Glomerular visceral epithelial cell (primary cell): ENCODE measurements around the gene VPS11.
"Not testable (repeated sequence)": the region's sequence is repeated elsewhere in the genome, so short reads cannot be mapped to it uniquely, and the experiment has no call there.

Source experiments
- DNase-seq: peaks from one replicate; pipeline ENCODE4 v3.0.0-alpha.2; 2016; ENCODE audit errors: extremely low spot score

VPS11 gene

DNA sequence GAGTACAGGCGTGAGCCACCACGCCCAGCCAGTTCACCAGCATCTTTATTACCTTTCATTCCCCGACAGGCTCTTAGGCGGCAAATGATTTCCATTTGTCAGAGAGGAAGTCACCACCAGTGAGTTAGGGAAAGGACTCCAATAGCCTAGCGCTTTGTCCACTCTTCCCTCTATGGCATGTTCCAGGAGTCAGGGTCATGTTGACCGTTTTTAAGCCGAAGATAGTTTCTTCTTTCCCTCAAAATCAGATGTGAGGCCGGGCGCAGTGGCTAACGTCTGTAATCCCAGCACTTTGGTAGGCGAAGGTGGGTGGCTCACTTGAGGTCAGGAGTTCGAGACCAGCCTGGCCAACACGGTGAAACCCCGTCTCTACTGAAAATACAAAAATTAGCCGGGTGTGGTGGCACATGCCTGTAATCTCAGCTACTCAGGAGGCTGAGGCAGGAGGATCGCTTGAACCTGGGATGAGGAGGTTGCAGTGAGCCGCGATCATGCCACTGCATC lies 35.6 kb downstream of the VPS11 start:
- not testable (repeated sequence) for DNase-seq

DNA sequence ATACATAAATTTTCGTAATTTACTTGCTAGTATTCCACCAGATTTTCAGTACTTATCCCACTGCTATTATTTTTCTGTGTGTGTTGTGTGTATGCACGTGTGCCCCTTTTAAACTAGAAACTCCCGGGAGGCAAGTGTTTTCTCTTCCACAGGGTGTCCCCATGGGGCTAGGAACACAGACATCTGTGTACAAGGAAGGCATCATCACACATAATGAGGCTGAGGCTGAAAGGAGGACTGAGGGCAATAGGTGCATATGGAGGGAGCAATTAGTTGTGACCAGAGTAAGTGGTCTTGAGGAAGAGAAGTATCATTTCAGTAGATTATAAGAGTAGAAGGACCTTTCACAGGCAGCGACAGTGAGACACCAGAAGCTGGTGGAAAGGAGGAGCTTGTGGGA lies 36.2 kb downstream of the VPS11 start:
- DNase-seq = no peak

DNA sequence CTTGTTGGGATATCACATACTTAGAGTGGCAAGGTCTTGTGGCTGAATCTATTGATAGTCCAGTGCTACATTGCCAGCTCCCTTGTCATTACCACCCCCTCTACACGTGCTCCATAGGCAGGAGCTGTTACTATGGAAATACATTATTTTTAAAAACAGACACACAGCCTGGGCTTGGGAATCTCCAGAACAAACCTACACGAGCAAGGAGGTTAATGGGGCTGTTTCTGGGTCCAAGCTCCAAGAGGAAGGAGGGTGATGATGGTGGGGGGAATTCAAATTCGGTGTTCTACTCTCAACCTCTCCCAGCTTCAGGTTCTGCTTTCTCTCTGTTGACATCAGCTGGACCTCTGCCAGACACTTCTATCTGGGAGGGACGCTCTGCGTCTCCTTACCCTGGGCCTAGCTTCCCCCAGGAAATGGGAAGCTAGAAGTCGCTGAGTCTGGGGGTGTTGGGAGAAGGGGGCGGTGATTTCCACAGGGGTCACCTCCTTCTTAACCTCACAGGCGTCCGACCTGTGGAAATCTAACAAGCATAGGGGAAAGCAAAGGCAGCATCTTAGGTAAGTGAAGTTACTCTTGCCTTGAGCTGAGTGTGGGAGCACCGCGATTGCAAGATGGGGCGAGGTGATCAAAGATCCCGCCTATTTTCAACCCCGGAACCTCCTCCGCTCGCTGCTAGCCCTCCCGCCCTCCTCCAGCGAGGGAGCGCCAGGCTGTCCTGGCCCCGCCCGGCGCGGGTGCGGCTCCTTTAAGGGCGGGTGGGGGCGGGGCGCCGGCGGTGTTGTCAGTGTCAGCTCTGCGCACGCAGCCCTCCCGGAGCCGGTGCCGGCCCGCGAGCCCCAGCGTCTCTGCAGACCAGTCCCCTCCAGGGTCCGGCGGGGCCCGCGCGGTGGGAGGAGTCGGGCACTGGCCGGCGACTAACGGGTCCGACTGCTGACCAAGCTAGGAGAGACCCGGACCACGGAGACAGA lies 39.2 kb downstream of the VPS11 start, which contains the start of gene C2CD2L:
TSS of gene C2CD2L (plus strand) at position 781 of the 974 bp plus-strand sequence. CDS start 398 bp downstream, outside the sequence.
- DNase-seq = peak; percentile 93

DNA sequence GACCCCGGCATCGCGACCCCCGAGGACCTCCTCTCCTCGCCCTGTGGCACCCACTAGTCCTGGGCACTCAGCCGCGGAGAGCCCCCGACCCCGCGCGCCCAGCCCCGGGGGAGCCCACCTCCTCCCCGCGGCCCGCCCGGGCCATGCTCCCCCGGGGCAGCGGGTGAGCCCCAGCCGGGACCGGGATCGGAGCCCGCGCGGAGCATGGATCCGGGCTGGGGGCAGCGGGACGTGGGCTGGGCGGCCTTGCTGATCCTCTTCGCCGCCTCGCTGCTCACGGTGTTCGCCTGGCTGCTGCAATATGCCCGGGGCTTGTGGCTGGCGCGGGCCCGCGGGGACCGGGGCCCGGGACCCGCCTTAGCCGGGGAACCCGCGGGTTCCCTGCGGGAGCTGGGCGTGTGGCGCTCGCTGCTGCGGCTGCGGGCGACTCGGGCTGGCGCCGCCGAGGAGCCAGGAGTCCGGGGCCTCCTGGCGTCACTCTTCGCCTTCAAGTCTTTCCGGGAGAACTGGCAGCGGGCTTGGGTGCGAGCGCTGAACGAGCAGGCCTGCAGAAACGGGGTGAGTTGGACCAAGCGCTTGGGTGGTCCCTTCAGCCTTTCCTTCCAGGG lies 40.0 kb downstream of the VPS11 start:
- no peak for DNase-seq

DNA sequence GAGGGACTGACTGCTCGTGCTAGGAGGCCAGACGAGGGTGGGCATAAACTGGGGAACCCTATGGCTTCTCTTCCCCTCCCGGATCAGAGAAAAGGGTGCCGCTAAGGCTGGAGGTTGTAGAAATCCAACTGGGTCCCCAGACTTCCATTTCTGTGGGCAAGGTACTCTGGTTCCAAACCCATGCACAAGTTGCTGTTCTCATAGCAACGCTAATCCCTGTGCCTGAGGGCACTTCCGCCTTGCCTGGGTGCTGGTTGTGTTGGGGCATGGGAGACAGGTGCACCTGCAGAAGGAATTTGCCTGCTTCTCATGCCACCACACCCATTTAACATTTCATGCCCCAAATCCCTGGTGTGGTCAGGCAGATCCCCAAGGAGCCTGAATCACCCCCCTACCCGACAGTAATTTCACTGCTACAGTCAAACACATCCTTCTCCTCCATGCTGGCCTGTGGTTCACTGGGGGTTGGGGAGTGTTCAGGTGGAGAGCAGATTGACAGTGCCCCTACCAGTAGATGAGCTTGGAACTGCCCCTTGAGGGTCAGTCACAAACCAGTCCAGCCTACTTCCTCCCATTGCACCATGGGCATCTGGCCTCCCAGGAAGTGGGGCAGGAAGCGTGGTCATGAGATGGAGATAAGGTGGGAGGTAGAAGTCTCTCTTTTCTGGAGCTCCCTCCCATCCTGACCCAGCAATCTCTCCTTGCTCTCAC lies 40.7 kb downstream of the VPS11 start:
- DNase-seq = peak; percentile 47

DNA sequence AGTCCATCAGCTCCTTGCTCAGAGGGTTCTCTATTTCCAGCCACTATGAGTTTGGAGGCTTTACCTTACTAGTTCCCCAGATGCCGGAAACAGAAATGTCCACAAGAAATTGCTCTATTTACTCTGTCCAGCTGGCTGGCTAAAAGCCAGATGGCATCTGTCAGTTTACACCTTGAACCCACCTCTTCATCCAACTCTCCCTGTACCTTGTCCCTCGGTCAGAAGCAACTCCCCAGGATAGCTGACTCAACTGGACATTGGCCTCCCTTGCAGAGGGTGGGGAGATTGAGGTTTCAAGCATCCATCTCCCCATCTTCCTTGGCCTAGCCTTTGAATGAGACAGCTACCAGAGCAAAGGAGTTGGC lies 41.2 kb downstream of the VPS11 start:
- no peak for DNase-seq

DNA sequence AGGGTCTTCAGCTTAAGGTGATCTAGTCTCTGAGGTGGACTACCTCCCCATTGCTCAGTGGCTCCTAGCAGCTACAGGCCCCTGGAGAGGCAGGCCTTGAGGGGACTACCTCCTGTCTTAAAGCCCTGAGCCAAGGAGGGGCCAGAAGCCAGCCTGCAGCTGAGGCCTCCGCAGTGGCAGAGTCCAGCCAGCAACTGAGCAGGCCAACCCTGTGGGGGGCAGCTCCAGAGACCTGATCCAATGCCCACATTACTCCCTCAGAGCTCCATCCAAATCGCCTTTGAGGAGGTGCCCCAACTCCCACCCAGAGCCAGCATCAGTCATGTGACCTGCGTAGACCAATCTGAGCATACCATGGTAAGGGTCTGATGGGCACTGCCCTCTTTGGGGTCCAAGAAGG lies 42.2 kb downstream of the VPS11 start:
- no peak for DNase-seq

DNA sequence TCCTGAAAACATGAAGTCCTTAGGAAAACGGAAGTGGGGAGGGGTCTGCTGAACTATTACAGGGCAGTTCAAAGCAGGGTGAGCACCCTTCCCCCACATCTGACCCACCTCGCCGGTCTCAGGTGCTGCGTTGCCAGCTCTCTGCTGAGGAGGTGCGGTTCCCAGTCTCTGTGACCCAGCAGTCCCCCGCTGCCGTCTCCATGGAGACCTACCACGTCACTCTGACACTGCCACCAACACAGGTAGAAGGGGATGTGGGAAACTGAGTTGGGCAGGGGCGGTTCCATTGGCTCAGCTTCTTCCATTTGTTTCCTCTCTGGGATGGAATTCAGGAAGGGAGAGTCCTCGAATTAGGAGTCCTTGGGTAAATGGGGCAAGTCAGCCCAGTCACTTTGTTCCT lies 42.8 kb downstream of the VPS11 start:
- DNase-seq = no peak

DNA sequence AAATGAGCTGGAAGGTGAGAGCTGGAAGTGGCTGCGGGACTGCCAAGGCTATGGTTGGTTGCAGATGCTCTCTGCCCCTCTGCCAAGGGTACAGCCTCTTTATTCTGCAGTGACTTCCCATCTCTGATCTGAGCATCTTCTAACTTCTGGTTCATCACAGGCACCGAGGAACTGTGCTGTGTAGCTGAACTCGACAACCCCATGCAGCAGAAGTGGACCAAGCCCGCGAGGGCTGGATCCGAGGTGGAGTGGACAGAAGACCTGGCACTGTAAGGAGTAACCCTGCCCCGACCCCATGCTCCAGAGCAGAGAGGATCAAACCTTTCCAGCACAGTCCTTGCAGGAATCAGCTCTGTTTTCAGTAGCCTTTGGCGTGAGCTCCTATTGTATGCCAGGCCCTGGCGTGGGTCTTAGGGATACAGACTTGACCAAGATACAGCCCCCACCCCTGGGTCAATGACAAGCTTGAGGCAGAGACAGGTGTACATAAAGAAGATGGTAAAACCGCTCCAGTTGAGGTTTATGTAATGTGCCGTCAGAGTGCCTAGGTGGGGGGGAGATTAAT lies 43.8 kb downstream of the VPS11 start:
- no peak for DNase-seq

DNA sequence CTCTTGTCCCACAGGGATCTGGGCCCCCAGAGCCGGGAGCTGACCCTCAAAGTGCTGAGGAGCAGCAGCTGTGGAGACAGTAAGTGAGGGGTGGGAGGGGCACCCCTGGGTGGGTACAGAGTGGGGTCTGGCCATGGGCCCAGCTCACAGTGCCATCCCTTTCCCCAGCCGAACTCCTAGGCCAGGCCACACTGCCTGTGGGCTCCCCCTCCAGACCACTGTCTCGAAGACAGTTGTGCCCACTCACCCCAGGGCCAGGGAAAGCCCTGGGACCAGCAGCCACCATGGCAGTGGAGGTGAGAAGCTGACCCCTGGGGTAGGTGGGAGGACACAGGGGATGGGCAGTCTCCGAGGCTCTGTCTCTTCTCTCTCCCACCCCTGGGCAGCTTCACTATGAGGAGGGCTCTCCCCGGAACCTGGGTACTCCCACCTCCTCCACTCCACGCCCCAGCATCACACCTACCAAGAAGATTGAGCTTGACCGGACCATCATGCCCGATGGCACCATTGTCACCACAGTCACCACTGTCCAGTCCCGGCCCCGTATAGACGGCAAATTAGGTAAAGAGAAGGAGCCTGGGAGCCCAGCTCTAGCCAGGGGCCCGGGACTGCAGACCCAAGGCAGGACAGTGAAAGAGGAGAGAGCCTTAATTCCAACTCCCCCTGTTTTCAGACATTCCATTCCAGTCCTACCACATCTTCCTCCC lies 44.8 kb downstream of the VPS11 start:
- no peak for DNase-seq

DNA sequence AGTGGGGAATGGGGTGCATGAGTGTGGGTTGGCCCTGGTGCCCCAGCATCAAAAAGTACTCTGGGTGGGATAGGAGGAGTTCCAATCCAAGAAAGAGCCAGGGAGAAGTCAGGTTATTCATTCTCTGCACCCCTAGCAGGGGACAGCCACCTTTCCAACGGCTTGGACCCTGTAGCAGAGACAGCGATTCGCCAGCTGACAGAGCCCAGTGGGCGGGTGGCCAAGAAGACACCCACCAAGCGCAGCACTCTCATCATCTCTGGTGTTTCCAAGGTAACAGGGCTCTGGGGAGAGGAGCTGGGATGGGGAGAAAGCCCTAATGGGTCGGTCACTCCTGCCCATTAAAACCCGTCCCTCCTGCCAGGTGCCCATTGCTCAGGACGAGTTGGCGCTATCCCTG lies 46.1 kb downstream of the VPS11 start:
- no peak for DNase-seq

DNA sequence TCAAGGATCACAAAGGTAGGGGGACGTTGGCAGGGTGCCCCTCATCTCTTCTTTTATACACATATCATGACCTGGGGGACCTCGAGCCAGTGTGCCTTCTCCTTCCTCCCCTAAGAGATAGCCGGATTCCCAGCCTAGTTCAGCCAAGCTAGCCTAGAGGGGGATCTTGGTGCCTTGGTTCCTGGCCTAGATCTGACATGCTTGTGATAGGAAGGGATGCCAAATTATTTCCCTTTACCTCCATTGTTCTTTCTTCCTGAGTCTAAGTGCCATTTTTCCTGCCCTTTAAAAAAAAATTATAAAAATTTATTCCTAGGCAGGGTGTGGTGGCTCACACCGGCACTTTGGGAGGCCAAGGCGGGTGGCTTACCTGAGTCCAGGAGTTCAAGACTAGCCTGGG lies 46.7 kb downstream of the VPS11 start:
- no peak for DNase-seq

DNA sequence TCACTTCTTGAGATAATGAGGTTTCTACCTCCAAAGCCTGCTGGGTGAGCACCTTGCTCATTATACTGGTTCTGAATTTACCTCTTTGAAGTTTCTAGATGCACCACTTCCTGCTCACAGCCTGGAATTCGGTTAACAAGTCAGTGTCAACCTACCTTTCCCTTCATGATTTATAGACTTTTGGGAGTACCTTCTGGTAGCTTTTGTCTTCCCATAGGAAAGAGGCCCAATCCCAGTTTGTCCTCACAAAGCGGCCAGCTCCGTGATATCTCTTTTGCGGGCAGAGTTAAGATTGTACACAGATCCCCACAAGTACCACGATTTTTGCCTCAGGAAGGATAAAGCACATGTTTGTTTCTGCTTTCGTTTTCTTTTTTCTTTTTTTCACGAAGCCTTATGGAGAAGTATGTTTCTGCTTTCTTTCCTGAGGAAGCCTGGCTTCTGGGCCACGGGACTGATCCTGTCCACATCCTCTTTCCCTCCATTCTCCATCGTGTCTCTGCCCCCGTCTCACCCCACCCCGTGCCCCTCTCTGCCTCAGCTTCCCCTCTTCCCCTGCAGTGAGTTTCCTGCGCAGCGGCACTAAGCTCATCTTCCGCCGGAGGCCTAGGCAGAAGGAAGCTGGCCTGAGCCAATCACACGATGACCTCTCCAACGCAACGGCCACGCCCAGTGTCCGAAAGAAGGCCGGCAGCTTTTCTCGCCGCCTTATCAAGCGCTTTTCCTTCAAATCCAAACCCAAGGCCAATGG lies 48.0 kb downstream of the VPS11 start:
- no peak for DNase-seq

DNA sequence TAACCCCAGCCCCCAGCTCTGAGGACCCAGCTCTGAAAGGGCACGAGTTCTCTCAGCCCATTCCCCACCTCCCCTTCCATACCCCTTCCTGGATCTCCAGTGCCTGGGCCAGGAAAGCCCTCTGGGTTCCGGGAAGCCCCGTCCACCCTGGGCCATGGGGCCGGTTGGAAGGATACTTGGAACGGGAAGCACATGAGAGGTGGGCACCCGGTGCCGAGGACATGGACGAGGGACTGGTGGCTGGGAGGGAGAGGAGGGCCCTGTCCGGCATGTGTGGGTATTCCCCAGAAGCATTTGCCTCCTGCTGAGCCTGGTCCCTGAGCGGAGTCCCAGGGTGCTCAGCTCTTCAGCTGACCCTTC lies 48.6 kb downstream of the VPS11 start:
- no peak for DNase-seq

DNA sequence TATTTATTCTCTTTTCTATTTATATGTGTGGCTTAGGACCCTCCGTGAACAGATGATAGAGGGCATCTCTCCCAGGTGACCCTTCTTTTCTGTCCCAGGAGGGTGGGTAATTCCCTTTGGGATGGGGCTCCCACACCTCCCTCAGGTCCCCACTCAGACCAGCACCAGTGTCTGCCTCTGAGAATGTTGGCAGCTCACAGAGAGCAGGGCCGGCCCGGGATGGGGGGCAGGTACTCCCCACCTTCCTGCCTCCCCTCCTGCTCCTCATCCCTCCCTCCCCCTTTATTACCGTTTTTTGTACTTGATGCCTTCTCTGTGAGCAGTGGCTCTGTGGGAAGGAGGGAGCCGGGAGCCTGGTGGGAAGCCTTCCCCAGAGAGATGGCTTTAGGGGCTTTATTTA lies 49.0 kb downstream of the VPS11 start:
- DNase-seq = no peak

DNA sequence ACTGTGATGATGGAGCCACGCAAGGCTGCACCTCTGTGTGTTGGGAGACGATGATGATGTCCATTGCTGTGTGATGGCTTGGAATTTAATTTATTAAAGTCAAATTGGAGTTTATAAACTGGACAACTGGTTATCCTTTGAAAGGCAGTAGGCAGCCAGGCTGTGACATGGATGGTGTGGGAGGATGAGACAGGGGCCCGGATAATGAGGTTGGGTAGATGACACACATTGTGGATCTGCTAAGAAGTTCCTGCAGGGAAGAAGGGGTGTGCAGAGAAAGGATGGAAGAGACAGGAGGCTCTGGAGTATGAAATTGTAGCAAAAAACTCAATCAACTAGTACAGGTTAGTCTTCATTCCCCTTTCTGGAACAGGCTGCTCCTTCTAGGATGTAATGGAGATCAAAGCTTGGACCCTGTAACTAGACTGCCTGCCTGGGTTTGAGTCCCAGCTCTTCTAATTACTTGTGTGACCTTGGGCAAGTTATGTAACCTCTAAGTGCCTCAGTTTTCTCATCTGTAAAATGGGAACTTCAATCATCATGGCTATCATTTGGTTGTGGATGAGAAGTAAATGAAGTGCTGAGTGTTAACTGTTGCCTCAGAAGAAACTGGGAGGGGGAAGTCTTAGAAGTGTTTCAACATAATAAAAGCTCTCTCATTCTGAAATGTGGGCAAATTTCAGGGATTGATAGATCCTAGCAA lies 49.5 kb downstream of the VPS11 start:
- no peak for DNase-seq

DNA sequence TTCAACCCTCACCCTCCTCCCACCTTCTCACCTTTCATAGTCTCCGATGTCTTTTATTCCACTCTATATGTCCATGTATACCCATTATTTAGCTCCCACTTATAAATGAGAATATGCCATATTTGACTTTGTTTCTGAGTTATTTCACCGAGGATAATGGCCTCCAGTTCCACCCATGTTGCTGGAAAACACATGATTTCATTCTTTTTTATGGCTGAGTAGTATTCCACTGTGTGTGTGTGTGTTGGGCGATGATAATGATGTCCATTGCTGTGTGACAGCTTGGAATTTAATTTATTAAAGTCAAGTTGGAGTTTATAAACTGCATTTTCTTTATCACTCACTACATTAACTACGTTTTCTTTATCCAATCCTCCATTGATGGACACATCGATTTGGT lies 50.6 kb downstream of the VPS11 start:
- DNase-seq = no peak

DNA sequence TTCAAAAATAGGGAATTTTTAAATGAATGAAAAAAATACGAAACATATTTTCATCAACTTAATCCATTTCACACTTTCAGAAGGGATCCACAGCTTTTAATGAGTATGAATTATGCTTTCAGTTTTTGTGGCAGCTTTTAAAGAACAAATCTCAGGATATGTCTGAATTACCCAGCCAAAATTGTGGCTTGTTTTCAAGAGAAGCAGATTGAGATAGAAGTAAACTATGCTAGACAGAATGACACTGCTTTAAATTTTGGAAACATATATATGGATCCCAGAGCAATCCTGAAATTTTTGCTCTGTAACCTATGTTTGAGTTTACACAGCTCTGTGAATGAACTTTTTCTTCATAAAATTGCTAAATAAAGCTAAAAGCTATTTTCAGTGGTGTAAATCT lies 51.3 kb downstream of the VPS11 start:
- DNase-seq = no peak

DNA sequence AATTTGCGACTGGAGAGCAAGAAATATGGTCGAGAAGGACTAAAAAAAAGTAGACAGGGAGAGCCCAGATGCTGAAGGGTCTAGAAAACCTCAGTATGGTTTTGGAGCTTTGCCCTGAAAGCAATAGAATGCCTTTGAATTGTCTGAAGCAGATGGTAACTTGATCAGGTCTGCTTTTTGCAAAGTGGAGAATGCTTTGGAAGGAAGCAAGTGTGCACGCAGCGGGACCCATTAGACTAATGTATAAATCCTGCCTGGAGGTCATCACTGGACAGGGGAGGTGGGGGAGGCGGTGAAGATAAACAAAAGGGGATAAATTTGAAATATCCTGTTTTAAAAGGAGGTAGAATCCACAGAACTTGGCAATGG lies 53.0 kb downstream of the VPS11 start:
- DNase-seq = no peak
